ENCODE measurements around the gene COL17A1. TPM values are rescaled to one million over a fixed set of nuclear protein-coding genes. Genes with fewer than 3 reads are reported as not detected.
A peak's percentile ranks its signal among the peaks of the same experiment; 100 is the strongest.

The COL17A1 gene
- total RNA-seq, 1 donor from 2014 or later: 1.5 TPM

GRCh38 chr10:104041891-104042535 lies 43.7 kb downstream of the COL17A1 start:
- no peak overlapping the region for H3K4me3 ChIP-seq
- no peaks in the 10 kb centered on the region for H3K9me3 ChIP-seq
- no peaks in the 10 kb centered on the region for H3K36me3 ChIP-seq
- no peak overlapping the region for H3K27ac ChIP-seq
- no peak for ATAC-seq
- DNase-seq: no peak
- H3K27me3 ChIP-seq: no peaks in the 10 kb centered on the region
- intact Hi-C loops (cut with DNase I): no loop called here
- no peaks in the 10 kb centered on the region for H3K4me1 ChIP-seq
- TF ChIP-seq CTCF (IDR thresholded peaks at IDR 0.05): no peak

GRCh38 chr10:104040862-104041789 lies 44.6 kb downstream of the COL17A1 start:
- intact Hi-C loops (cut with DNase I): no loop called here
- no peak for TF ChIP-seq CTCF (IDR thresholded peaks at IDR 0.05)
- H3K27me3 ChIP-seq: no peaks in the 10 kb centered on the region
- no peaks in the 10 kb centered on the region for H3K4me1 ChIP-seq
- no peaks in the 10 kb centered on the region for H3K36me3 ChIP-seq
- no peaks in the 10 kb centered on the region for H3K9me3 ChIP-seq
- DNase-seq (no peak), ATAC-seq (no peak)
- H3K27ac ChIP-seq: no peak overlapping the region
- H3K4me3 ChIP-seq: no peak overlapping the region

- Histone ChIP-seq H3K9me3 (no peaks in the 10 kb centered on the region), H3K4me3 (no peak overlapping the region), H3K4me1 (no peaks in the 10 kb centered on the region), H3K36me3 (no peaks in the 10 kb centered on the region), H3K27ac (no peak overlapping the region), H3K27me3 (no peaks in the 10 kb centered on the region)
- intact Hi-C loops (cut with DNase I): no loop called here
- no peak for ATAC-seq
- no peak for TF ChIP-seq CTCF (IDR thresholded peaks at IDR 0.05)
- DNase-seq: no peak
Observed at GRCh38 chr10:104040382-104040781, 45.3 kb downstream of the COL17A1 start.

GRCh38 chr10:104038958-104039752 lies 46.5 kb downstream of the COL17A1 start:
- H3K27me3 ChIP-seq: no peaks in the 10 kb centered on the region
- peak; percentile 66 for DNase-seq
- H3K27ac ChIP-seq: no peak overlapping the region
- TF ChIP-seq CTCF (IDR thresholded peaks at IDR 0.05): no peak
- H3K4me3 ChIP-seq: no peak overlapping the region
- H3K4me1 ChIP-seq: no peaks in the 10 kb centered on the region
- intact Hi-C loops (cut with DNase I): no loop called here
- no peaks in the 10 kb centered on the region for H3K9me3 ChIP-seq
- H3K36me3 ChIP-seq: no peaks in the 10 kb centered on the region
- peak; percentile 17 for ATAC-seq

GRCh38 chr10:104038537-104038936 lies 47.1 kb downstream of the COL17A1 start:
- ATAC-seq: no peak
- Histone ChIP-seq H3K4me1 (no peaks in the 10 kb centered on the region), H3K9me3 (no peaks in the 10 kb centered on the region), H3K27ac (no peak overlapping the region), H3K4me3 (no peak overlapping the region), H3K36me3 (no peaks in the 10 kb centered on the region), H3K27me3 (no peaks in the 10 kb centered on the region)
- no peak for DNase-seq
- intact Hi-C loops (cut with DNase I): no loop called here
- TF ChIP-seq CTCF (IDR thresholded peaks at IDR 0.05): no peak

All from upper lobe of right lung (tissue), 1 donor.